Islet precursor cell (in vitro differentiated cells): Measurements from ENCODE around the gene OAS2.

Source experiments
- DNase-seq: peaks from one replicate; pipeline ENCODE4 v3.0.0-alpha.2; 2018

Gene OAS2

DNA sequence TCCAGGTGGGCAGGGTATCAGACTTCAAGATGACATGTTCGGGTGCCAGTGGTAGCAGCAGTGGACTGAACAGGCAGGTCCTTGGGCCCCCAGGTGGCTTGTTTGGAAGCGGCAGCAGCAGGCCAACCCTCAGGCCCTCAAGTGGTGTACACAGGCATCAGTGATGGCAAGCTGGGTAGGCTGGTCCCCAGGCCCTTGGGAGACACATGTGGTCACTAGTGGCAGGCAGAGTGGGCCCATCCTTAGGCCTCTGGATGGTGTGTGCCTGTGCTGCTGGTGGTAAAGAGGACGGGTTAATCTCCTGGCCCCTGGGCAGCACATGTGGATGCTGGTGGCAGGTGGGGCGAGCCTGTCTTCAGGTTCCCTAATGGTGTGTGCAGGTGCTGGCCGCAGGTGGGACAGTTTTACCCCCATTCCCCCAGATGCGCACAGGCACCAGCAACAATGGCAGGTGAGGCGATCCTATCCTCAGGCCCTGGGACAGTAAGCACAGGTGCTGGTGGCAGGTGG lies 8.0 kb downstream of the OAS2 start:
- DNase-seq: peak; percentile 48

DNA sequence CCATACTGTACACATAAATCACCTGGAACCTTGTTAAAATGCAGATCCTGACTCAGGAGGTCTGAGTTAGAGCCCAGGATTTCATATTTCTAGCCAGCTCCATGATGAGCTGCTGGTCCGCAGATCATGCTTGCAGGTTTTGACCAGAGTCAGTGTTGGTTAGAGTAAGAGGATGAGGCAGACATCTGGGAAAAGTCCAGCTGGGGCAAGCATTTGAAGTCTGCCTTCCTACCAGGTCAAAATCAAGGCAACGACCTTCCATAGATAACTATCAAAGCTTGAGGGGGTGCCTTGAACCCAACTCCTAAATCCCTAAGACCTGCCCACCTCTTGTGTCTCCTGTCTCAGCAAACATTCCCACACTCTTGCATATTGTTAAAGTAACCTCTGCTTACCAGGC lies 9.2 kb downstream of the OAS2 start:
- DNase-seq: peak; percentile 18

DNA sequence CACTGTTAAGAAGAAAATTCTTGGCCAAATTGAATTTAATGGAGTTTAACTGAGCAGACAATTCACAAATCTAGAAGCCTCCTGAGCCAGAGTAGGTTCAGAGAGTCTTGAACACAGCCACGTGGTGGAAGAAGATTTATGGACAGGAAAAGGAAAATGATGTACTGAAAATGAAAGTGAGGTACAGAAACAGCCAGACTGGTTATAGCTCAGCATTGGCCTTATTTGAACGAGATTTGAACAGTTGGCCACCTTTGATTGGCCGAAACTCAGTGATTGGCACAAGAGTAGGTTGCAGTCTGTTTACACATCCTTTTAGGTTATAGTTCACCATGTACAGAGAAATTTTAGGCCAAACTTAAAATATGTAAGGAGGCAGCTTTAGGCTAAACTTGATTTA lies 9.9 kb downstream of the OAS2 start:
- peak; percentile 7 for DNase-seq

DNA sequence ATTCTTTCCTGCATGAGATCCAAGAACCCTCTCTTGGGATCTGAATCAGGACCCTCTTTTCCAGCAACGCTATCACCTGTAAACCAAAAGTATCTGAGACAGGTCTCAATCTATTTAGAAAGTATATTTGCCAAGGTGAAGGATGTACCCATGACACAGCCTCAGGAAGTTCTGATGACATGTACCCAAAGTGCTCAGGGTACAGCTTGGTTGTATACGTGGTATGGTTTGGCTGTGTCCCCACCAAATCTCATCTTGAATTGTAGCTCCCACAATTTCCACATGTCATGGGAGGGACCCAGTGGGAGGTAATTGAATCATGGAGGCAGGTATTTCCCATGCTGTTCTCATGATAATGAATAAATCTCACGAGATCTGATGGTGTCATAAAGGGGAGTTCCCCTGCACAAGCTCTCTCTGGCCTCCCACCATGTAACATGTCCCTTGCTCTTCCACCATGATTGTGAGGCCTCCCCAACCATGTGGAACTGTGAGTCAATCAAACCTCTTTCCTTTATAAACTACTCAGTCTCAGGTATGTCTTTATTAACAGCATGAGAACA lies 10.6 kb downstream of the OAS2 start:
- DNase-seq: peak; percentile 15

- DNase-seq: peak; percentile 41
Observed at GRCh38 chr12:112989806-112990205, 11.5 kb downstream of the OAS2 start.

DNA sequence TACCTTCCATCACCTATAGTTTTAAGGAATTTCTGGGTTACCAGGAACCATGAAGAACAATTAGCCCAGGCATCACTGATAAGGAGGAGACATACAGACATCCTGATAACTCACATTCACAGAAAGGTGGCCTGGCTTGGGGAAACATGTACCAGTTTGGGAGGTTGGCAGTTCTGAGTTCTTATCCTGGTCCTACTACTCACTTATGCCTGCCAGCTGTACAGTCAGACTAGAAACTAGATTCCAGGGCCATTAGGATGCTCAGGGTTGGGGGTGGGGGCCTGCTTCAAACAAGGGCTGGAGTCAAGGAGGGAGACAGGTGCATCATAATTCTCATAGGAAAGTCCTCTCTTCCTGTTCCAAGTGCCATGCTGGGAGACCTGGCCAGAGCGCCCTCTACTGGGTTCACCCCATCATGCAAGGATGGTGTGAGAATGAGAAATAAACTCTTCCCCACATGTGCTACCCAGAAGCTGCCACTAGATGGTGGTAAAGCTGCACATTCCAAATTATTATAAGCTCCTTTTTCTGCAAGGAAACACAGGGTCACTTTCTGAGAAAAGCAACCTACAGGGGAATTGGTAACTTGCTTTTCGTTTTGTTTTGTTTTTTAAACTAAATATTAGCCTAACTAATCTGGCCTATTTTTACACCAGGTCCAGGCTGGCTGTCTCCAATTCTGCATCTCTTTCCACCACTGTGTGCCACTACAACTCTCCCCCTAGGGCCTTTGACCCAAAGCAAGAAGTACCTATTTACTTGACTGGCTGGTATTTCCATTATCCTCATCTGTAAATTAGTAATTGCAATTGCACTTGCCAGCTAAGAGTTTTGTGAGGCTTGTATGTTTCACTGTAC lies 14.5 kb downstream of the OAS2 start:
- DNase-seq: peak; percentile 73

DNA sequence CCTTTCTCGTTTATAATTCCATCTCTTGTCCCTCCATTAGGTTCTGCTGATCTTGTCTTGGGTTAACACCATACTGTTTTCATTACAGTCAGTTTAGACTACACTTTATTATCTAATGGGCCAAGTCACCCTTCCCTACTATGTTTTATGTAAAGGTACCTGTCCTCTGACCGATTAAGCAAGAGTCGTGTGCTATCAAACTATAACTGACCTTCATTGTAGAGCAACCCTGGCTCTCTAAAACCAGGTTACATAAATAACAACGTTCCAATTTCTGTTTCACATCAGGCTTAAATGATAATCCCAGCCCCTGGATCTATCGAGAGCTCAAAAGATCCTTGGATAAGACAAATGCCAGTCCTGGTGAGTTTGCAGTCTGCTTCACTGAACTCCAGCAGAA lies 16.7 kb downstream of the OAS2 start:
- DNase-seq: peak; percentile 2

DNA sequence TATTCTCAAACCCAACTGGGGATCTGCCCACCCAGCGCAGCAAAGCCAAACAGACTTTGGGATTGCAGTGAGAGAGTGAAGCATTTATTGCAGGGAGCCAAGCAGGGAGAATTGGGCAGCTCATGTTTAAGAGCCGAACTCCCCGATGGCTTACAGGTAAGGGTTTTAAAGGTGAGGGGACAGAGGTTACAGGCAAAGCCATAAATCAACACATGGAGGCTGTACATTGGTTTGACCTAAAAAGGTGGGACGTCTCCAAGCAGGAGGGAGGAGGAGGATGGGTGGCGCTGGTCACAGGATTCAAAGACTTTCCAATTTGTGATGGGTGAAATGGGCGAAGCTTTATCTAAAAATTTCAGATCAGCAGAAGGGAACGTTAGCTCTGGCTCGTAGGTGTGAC lies 18.2 kb downstream of the OAS2 start:
- DNase-seq: peak; percentile 38

DNA sequence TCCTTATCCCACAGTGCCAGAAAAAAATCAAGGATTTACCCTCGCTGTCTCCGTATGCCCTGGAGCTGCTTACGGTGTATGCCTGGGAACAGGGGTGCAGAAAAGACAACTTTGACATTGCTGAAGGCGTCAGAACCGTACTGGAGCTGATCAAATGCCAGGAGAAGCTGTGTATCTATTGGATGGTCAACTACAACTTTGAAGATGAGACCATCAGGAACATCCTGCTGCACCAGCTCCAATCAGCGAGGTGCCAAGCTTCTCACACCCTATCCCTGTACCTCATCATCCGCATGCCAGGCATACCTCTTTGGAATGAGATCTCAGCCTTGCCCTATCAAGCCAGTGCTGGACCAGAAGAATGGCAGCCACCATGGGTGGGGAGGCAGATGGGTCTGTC lies 19.2 kb downstream of the OAS2 start:
- DNase-seq: peak; percentile 36

GRCh38 chr12:112998987-112999767 lies 20.9 kb downstream of the OAS2 start:
- peak; percentile 37 for DNase-seq

- DNase-seq: peak; percentile 21
Observed at GRCh38 chr12:113000433-113000832, 22.1 kb downstream of the OAS2 start.

GRCh38 chr12:113002155-113002554 lies 23.8 kb downstream of the OAS2 start:
- peak; percentile 43 for DNase-seq

DNA sequence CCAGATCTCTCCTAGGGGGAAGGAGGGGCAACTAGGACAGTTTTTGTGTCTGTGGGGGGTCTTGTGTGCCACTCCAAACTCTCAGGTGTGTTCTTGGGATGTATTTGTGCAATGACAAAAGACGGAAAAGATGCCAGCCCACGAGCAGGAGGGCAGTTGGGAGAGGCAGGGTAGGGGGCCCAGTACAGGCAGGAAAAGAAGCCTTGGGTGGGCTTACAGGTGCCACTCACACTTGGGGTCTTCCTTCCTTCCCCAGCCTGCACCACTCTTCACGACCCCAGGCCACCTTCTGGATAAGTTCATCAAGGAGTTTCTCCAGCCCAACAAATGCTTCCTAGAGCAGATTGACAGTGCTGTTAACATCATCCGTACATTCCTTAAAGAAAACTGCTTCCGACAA lies 24.4 kb downstream of the OAS2 start:
- DNase-seq: peak; percentile 35

GRCh38 chr12:113003636-113004035 lies 25.3 kb downstream of the OAS2 start:
- DNase-seq: peak; percentile 52

GRCh38 chr12:113005762-113006161 lies 27.4 kb downstream of the OAS2 start:
- peak; percentile 43 for DNase-seq

DNA sequence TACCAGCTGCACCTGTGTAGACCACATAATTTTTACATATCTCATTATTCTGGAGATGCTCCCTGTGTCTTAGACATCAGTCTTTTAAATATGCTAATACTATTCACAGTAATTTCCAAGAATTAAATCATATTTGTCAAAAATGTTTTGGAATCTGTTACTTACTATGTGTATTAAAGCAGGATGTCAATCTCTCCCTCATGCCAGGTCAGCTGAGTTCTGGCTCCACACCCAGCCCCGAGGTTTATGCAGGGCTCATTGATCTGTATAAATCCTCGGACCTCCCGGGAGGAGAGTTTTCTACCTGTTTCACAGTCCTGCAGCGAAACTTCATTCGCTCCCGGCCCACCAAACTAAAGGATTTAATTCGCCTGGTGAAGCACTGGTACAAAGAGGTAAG lies 27.9 kb downstream of the OAS2 start:
- DNase-seq: no peak

DNA sequence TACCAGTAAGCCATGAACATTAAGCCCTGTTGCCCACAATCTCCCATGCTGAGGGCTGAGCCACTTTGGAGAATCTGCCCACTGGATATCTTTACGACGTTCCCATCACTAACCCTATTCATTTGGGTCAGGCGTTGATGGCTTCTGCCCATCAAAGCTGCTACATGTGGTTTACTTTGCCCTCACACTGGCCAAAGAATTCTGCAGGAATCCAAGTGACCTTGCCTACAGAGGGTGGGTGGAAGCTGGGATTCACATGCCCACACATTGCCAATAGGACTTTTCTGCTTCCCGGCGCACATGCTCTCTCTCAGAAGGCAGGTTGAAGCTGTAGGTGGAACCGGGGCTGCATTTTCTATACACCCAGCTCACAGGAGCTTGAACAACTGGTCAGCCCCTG lies 28.3 kb downstream of the OAS2 start:
- peak; percentile 43 for DNase-seq

DNA sequence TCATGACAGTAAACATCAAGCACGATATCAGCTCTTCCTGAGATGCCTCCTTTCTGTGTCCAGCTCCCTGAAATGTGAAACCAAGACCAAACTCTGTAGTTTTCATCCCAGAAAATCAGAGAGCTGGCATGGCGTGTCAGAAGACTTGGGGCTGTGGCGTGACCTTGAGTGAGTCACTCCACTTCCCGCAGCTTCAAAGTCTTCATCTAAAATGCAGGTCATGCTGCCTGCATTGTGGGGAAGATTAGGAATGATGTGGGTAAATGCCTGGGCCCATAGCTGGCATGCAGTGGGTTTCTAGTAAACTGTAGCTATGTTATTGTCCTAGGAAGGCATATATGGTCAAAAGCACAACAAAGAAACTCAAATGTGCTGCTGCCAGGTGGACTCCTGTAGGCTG lies 28.8 kb downstream of the OAS2 start:
- DNase-seq: no peak

DNA sequence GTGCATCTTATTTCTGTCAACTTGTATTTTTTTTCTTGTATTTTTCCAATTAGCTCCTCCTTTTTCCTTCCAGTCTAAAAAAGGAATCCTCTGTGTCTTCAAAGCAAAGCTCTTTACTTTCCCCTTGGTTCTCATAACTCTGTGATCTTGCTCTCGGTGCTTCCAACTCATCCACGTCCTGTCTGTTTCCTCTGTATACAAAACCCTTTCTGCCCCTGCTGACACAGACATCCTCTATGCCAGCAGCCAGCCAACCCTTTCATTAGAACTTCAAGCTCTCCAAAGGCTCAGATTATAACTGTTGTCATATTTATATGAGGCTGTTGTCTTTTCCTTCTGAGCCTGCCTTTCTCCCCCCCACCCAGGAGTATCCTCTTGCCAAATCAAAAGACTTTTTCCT lies 32.4 kb downstream of the OAS2 start:
- DNase-seq: no peak

DNA sequence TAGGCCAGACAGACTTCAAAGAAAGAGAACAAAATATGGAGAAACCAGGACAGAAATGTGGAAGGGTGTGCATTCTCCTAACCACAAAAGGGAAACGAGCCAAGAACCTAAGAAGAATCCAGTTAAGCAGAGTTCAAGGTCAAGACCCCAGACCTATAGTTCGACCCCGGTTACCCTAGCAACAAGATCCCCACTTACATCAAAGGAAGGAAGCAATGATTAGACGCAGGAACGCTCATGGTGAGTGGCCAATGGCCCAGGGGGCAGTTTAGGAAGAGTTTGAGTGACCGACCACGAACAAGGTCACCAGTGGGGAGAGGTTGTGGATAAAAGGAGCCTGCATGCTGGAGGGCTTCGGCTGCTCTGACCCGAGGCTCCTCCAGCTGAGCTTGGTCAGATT lies 36.2 kb downstream of the OAS2 start:
- no peak for DNase-seq

DNA sequence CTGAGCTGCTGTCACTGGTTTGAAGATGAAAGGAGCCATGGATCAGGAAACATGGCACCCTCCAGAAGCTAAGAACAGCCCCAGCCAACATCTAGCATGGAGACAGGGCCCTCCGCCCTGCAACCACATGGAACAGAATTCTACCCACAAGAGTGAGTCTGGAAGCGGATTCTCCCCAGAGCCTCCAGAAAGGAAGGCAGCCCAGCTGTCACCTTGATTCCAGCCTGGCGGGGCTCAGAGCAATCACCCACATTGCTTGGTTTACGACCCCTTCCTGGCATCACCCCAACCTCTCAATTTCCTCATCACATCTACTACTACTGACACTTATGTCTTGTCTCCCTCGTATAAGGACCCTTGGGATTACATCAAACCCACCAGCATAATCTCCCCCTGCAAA lies 38.5 kb downstream of the OAS2 start:
- no peak for DNase-seq

DNA sequence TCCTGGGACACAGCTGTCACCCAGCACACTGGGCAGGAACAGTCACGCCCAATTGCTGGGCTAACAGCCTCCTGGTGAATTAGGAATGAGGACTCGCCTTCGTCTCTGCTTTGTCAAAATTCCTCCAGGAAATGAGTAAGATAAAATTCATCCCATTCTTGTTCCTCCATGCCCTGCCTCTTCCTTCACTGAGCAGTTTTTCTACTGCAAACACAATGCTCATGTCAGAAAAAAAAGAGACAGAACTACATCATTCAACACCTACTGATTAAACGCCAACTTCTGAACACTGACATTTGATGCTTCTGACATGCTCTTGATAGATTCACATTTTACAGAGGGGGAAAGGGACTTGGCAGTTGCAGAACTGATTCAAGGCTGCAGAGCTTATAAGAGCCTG lies 40.7 kb downstream of the OAS2 start:
- no peak for DNase-seq

DNA sequence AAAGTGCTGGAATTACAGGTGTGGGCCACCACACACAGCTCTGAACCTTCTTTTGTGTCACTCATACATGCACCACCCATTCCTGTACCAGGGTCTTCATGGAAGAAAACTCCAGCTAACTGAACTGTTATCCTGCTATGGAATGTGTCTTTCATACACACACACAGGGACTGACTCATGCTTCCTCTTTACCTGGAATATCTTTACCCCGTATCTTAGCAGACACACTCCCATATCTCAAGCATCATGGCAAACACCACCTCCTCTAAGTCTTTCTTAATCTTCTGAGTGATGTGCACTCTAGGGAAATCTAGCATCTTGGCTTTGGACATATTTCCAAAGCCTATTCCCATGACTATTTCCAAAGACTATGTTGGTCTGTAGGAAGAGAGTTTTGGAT lies 43.2 kb downstream of the OAS2 start:
- no peak for DNase-seq
